Measurements from ENCODE around the gene BAHCC1.
"Not testable (repeated sequence)": the region's sequence is repeated elsewhere in the genome, so short reads cannot be mapped to it uniquely, and the experiment has no call there.

The BAHCC1 gene

GRCh38 chr17:81354954-81355347, 40.3 kb upstream of the BAHCC1 start:
- no peaks in the 10 kb centered on the region for H3K36me3 ChIP-seq (ENCODE audit: insufficient read depth, low read length)
- H3K9ac ChIP-seq (ENCODE audit: low read length) = no peak overlapping the region
- no peaks in the 10 kb centered on the region for H3F3A ChIP-seq (ENCODE audit: insufficient read depth, low read length)
- H3K4me2 ChIP-seq (ENCODE audit: low read length) = no peak overlapping the region
- H3K9me3 ChIP-seq (ENCODE audit: low read length) = no peaks in the 10 kb centered on the region
- peaks cover 6% of the 10 kb centered on the region; the same call in 1 of the 2 replicates for H3K27me3 ChIP-seq (ENCODE audit: insufficient read depth, low read length)
- H3K9me2 ChIP-seq (ENCODE audit: low read depth, low read length) = no peaks in the 10 kb centered on the region
- H2AFZ ChIP-seq (ENCODE audit: low read length) = no peak overlapping the region
- no peak overlapping the region for H3K27ac ChIP-seq (ENCODE audit: low read depth, low read length, poor library complexity, severe bottlenecking)
- H4K20me1 ChIP-seq (ENCODE audit: insufficient read depth, low read length) = no peaks in the 10 kb centered on the region
- H3K4me3 ChIP-seq (ENCODE audit: low read depth, low read length, poor library complexity, severe bottlenecking) = no peak overlapping the region
- H3K4me1 ChIP-seq (ENCODE audit: insufficient read depth, low read length, severe bottlenecking) = no peaks in the 10 kb centered on the region
- H3K79me2 ChIP-seq (ENCODE audit: insufficient read depth, low read length) = no peaks in the 10 kb centered on the region
- TF ChIP-seq CTCF (IDR thresholded peaks at IDR 0.05; ENCODE audit: low read length) (no peak), EZH2 (IDR thresholded peaks at IDR 0.05; ENCODE audit: borderline replicate concordance, low read length) (no peak)

GRCh38 chr17:81359218-81359617, 36.0 kb upstream of the BAHCC1 start:
- Histone ChIP-seq H3K4me2 (ENCODE audit: low read length) (no peak overlapping the region), H3K79me2 (ENCODE audit: insufficient read depth, low read length) (no peaks in the 10 kb centered on the region), H3K9me3 (ENCODE audit: low read length) (no peaks in the 10 kb centered on the region), H3K9me2 (ENCODE audit: low read depth, low read length) (no peaks in the 10 kb centered on the region), H4K20me1 (ENCODE audit: insufficient read depth, low read length) (no peaks in the 10 kb centered on the region), H3K27ac (ENCODE audit: low read depth, low read length, poor library complexity, severe bottlenecking) (no peak overlapping the region), H3K9ac (ENCODE audit: low read length) (no peak overlapping the region), H3K27me3 (ENCODE audit: insufficient read depth, low read length) (peaks cover 3% of the 10 kb centered on the region; the same call in 1 of the 2 replicates), H2AFZ (ENCODE audit: low read length) (no peak overlapping the region), H3K36me3 (ENCODE audit: insufficient read depth, low read length) (no peaks in the 10 kb centered on the region), H3K4me3 (ENCODE audit: low read depth, low read length, poor library complexity, severe bottlenecking) (no peak overlapping the region), H3F3A (ENCODE audit: insufficient read depth, low read length) (no peaks in the 10 kb centered on the region), H3K4me1 (ENCODE audit: insufficient read depth, low read length, severe bottlenecking) (no peaks in the 10 kb centered on the region)
- no peak for TF ChIP-seq EZH2 (IDR thresholded peaks at IDR 0.05; ENCODE audit: borderline replicate concordance, low read length)
- TF ChIP-seq CTCF (IDR thresholded peaks at IDR 0.05; ENCODE audit: low read length) = no peak

GRCh38 chr17:81362001-81362400, 33.3 kb upstream of the BAHCC1 start:
- H3K27me3 ChIP-seq (ENCODE audit: insufficient read depth, low read length) = not testable (repeated sequence)

GRCh38 chr17:81364278-81365147, 30.7 kb upstream of the BAHCC1 start:
- H4K20me1 ChIP-seq (ENCODE audit: insufficient read depth, low read length) = no peaks in the 10 kb centered on the region
- H3K79me2 ChIP-seq (ENCODE audit: insufficient read depth, low read length) = no peaks in the 10 kb centered on the region
- no peak overlapping the region for H3K27ac ChIP-seq (ENCODE audit: low read depth, low read length, poor library complexity, severe bottlenecking)
- H3K9ac ChIP-seq (ENCODE audit: low read length) = no peak overlapping the region
- H3K4me3 ChIP-seq (ENCODE audit: low read depth, low read length, poor library complexity, severe bottlenecking) = no peak overlapping the region
- no peaks in the 10 kb centered on the region for H3F3A ChIP-seq (ENCODE audit: insufficient read depth, low read length)
- H3K36me3 ChIP-seq (ENCODE audit: insufficient read depth, low read length) = no peaks in the 10 kb centered on the region
- H3K9me2 ChIP-seq (ENCODE audit: low read depth, low read length) = no peaks in the 10 kb centered on the region
- H3K27me3 ChIP-seq (ENCODE audit: insufficient read depth, low read length) = no peaks in the 10 kb centered on the region; the same call in 1 of the 2 replicates
- H3K9me3 ChIP-seq (ENCODE audit: low read length) = no peaks in the 10 kb centered on the region
- H2AFZ ChIP-seq (ENCODE audit: low read length) = no peak overlapping the region
- TF ChIP-seq EZH2 (IDR thresholded peaks at IDR 0.05; ENCODE audit: borderline replicate concordance, low read length) (no peak), CTCF (IDR thresholded peaks at IDR 0.05; ENCODE audit: low read length) (no peak)
- no peak overlapping the region for H3K4me2 ChIP-seq (ENCODE audit: low read length)
- H3K4me1 ChIP-seq (ENCODE audit: insufficient read depth, low read length, severe bottlenecking) = no peaks in the 10 kb centered on the region

More at GRCh38 chr17:81362001-81362400, 33.3 kb upstream of the BAHCC1 start:
- not testable (repeated sequence) for H3K4me2 ChIP-seq (ENCODE audit: low read length); H3K9me3 ChIP-seq (ENCODE audit: low read length); H3K27ac ChIP-seq (ENCODE audit: low read depth, low read length, poor library complexity, severe bottlenecking); H4K20me1 ChIP-seq (ENCODE audit: insufficient read depth, low read length); H3K4me1 ChIP-seq (ENCODE audit: insufficient read depth, low read length, severe bottlenecking); H3K9me2 ChIP-seq (ENCODE audit: low read depth, low read length); H3K79me2 ChIP-seq (ENCODE audit: insufficient read depth, low read length); H3F3A ChIP-seq (ENCODE audit: insufficient read depth, low read length); H3K9ac ChIP-seq (ENCODE audit: low read length); H3K36me3 ChIP-seq (ENCODE audit: insufficient read depth, low read length); H2AFZ ChIP-seq (ENCODE audit: low read length); H3K4me3 ChIP-seq (ENCODE audit: low read depth, low read length, poor library complexity, severe bottlenecking)

All from OCI-LY1 (cell line).